ENCODE results near the gene SLC34A2.

DNA sequence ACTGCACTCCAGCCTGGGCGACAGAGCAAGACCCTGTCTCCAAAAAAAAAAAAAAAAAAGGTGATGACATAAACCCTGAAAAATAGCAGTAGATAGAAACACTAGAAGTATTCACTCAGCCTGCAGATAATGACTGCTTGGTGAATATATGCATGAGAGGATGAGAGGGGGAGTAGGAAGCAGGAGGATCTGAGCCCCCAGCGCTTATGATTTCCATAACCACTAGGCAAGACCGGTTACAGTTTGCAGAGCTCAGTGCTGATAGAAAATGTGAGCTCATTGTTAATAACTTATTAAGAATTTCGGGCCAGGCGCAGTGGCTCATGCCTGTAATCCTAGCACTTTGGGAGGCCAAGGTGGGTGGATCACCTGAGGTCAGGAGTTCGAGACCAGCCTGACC, 40.8 kb upstream of the SLC34A2 start:
- TF ChIP-seq FOXJ3 (CRISPR knock-in tag; IDR thresholded peaks at IDR 0.05; ENCODE audit: borderline replicate concordance) (no peak), ELF4 (CRISPR knock-in tag; IDR thresholded peaks at IDR 0.05; ENCODE audit: low read depth) (no peak), ZBTB21 (CRISPR knock-in tag; IDR thresholded peaks at IDR 0.05; ENCODE audit: borderline replicate concordance) (no peak), TEAD4 (CRISPR knock-in tag; IDR thresholded peaks at IDR 0.05) (no peak), SP1 (CRISPR knock-in tag; conservative IDR thresholded peaks at IDR 0.05) (no peak), ESRRA (CRISPR knock-in tag; IDR thresholded peaks at IDR 0.05; ENCODE audit: borderline replicate concordance) (no peak), ZNF138 (CRISPR knock-in tag; conservative IDR thresholded peaks at IDR 0.05) (no peak), RELA (CRISPR knock-in tag; IDR thresholded peaks at IDR 0.05; ENCODE audit: borderline replicate concordance) (no peak)
- TF ChIP-seq, protein P1, sequence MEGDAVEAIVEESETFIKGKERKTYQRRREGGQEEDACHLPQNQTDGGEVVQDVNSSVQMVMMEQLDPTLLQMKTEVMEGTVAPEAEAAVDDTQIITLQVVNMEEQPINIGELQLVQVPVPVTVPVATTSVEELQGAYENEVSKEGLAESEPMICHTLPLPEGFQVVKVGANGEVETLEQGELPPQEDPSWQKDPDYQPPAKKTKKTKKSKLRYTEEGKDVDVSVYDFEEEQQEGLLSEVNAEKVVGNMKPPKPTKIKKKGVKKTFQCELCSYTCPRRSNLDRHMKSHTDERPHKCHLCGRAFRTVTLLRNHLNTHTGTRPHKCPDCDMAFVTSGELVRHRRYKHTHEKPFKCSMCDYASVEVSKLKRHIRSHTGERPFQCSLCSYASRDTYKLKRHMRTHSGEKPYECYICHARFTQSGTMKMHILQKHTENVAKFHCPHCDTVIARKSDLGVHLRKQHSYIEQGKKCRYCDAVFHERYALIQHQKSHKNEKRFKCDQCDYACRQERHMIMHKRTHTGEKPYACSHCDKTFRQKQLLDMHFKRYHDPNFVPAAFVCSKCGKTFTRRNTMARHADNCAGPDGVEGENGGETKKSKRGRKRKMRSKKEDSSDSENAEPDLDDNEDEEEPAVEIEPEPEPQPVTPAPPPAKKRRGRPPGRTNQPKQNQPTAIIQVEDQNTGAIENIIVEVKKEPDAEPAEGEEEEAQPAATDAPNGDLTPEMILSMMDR (IDR thresholded peaks at IDR 0.05) = no peak
- TF ChIP-seq, protein P2, sequence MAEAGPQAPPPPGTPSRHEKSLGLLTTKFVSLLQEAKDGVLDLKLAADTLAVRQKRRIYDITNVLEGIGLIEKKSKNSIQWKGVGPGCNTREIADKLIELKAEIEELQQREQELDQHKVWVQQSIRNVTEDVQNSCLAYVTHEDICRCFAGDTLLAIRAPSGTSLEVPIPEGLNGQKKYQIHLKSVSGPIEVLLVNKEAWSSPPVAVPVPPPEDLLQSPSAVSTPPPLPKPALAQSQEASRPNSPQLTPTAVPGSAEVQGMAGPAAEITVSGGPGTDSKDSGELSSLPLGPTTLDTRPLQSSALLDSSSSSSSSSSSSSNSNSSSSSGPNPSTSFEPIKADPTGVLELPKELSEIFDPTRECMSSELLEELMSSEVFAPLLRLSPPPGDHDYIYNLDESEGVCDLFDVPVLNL (CRISPR knock-in tag; IDR thresholded peaks at IDR 0.05; ENCODE audit: borderline replicate concordance, low read depth) = no peak
- TF ChIP-seq, protein P3, sequence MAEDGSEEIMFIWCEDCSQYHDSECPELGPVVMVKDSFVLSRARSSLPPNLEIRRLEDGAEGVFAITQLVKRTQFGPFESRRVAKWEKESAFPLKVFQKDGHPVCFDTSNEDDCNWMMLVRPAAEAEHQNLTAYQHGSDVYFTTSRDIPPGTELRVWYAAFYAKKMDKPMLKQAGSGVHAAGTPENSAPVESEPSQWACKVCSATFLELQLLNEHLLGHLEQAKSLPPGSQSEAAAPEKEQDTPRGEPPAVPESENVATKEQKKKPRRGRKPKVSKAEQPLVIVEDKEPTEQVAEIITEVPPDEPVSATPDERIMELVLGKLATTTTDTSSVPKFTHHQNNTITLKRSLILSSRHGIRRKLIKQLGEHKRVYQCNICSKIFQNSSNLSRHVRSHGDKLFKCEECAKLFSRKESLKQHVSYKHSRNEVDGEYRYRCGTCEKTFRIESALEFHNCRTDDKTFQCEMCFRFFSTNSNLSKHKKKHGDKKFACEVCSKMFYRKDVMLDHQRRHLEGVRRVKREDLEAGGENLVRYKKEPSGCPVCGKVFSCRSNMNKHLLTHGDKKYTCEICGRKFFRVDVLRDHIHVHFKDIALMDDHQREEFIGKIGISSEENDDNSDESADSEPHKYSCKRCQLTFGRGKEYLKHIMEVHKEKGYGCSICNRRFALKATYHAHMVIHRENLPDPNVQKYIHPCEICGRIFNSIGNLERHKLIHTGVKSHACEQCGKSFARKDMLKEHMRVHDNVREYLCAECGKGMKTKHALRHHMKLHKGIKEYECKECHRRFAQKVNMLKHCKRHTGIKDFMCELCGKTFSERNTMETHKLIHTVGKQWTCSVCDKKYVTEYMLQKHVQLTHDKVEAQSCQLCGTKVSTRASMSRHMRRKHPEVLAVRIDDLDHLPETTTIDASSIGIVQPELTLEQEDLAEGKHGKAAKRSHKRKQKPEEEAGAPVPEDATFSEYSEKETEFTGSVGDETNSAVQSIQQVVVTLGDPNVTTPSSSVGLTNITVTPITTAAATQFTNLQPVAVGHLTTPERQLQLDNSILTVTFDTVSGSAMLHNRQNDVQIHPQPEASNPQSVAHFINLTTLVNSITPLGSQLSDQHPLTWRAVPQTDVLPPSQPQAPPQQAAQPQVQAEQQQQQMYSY (CRISPR knock-in tag; IDR thresholded peaks at IDR 0.05) = no peak
- TF ChIP-seq, protein P4, sequence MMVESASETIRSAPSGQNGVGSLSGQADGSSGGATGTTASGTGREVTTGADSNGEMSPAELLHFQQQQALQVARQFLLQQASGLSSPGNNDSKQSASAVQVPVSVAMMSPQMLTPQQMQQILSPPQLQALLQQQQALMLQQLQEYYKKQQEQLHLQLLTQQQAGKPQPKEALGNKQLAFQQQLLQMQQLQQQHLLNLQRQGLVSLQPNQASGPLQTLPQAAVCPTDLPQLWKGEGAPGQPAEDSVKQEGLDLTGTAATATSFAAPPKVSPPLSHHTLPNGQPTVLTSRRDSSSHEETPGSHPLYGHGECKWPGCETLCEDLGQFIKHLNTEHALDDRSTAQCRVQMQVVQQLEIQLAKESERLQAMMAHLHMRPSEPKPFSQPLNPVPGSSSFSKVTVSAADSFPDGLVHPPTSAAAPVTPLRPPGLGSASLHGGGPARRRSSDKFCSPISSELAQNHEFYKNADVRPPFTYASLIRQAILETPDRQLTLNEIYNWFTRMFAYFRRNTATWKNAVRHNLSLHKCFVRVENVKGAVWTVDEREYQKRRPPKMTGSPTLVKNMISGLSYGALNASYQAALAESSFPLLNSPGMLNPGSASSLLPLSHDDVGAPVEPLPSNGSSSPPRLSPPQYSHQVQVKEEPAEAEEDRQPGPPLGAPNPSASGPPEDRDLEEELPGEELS (CRISPR knock-in tag; IDR thresholded peaks at IDR 0.05) = no peak
- TF ChIP-seq, protein P5, sequence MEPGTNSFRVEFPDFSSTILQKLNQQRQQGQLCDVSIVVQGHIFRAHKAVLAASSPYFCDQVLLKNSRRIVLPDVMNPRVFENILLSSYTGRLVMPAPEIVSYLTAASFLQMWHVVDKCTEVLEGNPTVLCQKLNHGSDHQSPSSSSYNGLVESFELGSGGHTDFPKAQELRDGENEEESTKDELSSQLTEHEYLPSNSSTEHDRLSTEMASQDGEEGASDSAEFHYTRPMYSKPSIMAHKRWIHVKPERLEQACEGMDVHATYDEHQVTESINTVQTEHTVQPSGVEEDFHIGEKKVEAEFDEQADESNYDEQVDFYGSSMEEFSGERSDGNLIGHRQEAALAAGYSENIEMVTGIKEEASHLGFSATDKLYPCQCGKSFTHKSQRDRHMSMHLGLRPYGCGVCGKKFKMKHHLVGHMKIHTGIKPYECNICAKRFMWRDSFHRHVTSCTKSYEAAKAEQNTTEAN (CRISPR knock-in tag; IDR thresholded peaks at IDR 0.05) = no peak

All from WTC11 (cell line).